Measurements from ENCODE around the gene TDRD15. TPM values are rescaled to one million over a fixed set of nuclear protein-coding genes. Genes with fewer than 3 reads are reported as not detected.
A peak's percentile ranks its signal among the peaks of the same experiment; 100 is the strongest.

The TDRD15 gene
- total RNA-seq = not detected in 2 replicates
- polyA plus RNA-seq = not detected in 2 replicates
- not detected in 2 replicates for polyA plus RNA-seq (2011; cell fraction: cytosol; rRNA removed)
- polyA plus RNA-seq (2011; cell fraction: nucleus; rRNA removed) = 0.01 TPM in 1 of 2 replicates, not detected in the other
- polyA plus RNA-seq (2012) = not detected in 2 replicates
- not detected in 2 replicates for polyA minus RNA-seq
- polyA minus RNA-seq (2011; cell fraction: cytosol; rRNA and poly(A)+ RNA removed) = not detected
- not detected in 2 replicates for polyA minus RNA-seq (2011; cell fraction: nucleus; rRNA and poly(A)+ RNA removed)
- Bru-seq, nascent RNA = not detected
- BruChase-seq, experiment 1, labeled RNA remaining after a 6-hour chase = percentile 5 among the genes with signal in this experiment
- BruChase-seq, experiment 2, labeled RNA remaining after a 2-hour chase = not detected
- long read RNA-seq = 0 reads

GRCh38 chr2:21123473-21124393 lies at the start of gene TDRD15:
TSS of gene TDRD15 (plus strand) at chr2:21123968. CDS start at chr2:21137468, 13,500 bp downstream.
- Histone ChIP-seq H3K9me3 (replicated peaks; ENCODE audit: control insufficient read depth, insufficient read depth, low read length) (no peaks in the 10 kb centered on the region), H3K36me3 (ENCODE audit: control insufficient read depth in 2 of 2, extremely low read depth in 1 of 2, insufficient read depth in 2 of 2, low read length in 2 of 2) (no peaks in the 10 kb centered on the region), H3K27ac (ENCODE audit: insufficient read depth, low read depth, low read length) (no peak within 1 kb of the TSS), H3K9ac (replicated peaks; ENCODE audit: extremely low read depth, insufficient read depth, low read length) (no peak within 1 kb of the TSS), H3K79me2 (ENCODE audit: control insufficient read depth, insufficient read depth, low read length) (no peaks in the 10 kb centered on the region), H3K4me2 (ENCODE audit: insufficient read depth, low read length) (no peak within 1 kb of the TSS), H3K4me3 (replicated peaks in 1 of 3; ENCODE audit: insufficient read depth in 1 of 3, low read depth in 1 of 3, low read length in 3 of 3) (no peak within 1 kb of the TSS), H3K27me3 (ENCODE audit: control insufficient read depth in 2 of 2, insufficient read depth in 2 of 2, low read length in 2 of 2) (no peaks in the 10 kb centered on the region), H3K4me1 (ENCODE audit: control insufficient read depth, extremely low read depth, insufficient read depth, low read length) (no peaks in the 10 kb centered on the region), H4K20me1 (replicated peaks; ENCODE audit: control insufficient read depth, extremely low read depth, insufficient read depth, low read length) (no peaks in the 10 kb centered on the region), H3K9me1 (replicated peaks; ENCODE audit: control insufficient read depth, extremely low read depth, insufficient read depth, low read length) (no peaks in the 10 kb centered on the region), H2AFZ (ENCODE audit: low read depth, low read length) (no peak within 1 kb of the TSS)
- DNase-seq (ENCODE audit: low read depth, low spot score) (no peak), FAIRE-seq (no peak)
- ChIA-PET POLR2A (no interaction called here), CTCF (no interaction called here)
- no TSS peak for BruUV-seq (replicated peaks)
- dilution Hi-C loops (cut with MboI; ENCODE audit: extremely low pct_ligation_motif_present, low sequenced_read_pairs) = no loop called here
- intact Hi-C loops (cut with micrococcal nuclease) = no loop called here
- TF ChIP-seq FOS (IDR thresholded peaks at IDR 0.05; ENCODE audit: borderline replicate concordance, insufficient read depth, low read length) (no peak), POLR2AphosphoS5 (IDR thresholded peaks at IDR 0.05; ENCODE audit: insufficient read depth, low read depth, low read length) (no peak)

GRCh38 chr2:21078296-21078695 lies 45.5 kb upstream of the TDRD15 start:
- FAIRE-seq (no peak), DNase-seq (ENCODE audit: low read depth, low spot score) (no peak)
- Histone ChIP-seq H3K4me3 (replicated peaks in 1 of 3; ENCODE audit: insufficient read depth in 1 of 3, low read depth in 1 of 3, low read length in 3 of 3) (no peak overlapping the region), H3K9me1 (replicated peaks; ENCODE audit: control insufficient read depth, extremely low read depth, insufficient read depth, low read length) (no peaks in the 10 kb centered on the region), H3K4me2 (ENCODE audit: insufficient read depth, low read length) (no peak overlapping the region), H3K36me3 (ENCODE audit: control insufficient read depth in 2 of 2, extremely low read depth in 1 of 2, insufficient read depth in 2 of 2, low read length in 2 of 2) (no peaks in the 10 kb centered on the region), H3K9me3 (replicated peaks; ENCODE audit: control insufficient read depth, insufficient read depth, low read length) (no peaks in the 10 kb centered on the region), H3K4me1 (ENCODE audit: control insufficient read depth, extremely low read depth, insufficient read depth, low read length) (no peaks in the 10 kb centered on the region), H3K79me2 (ENCODE audit: control insufficient read depth, insufficient read depth, low read length) (no peaks in the 10 kb centered on the region), H3K27ac (ENCODE audit: insufficient read depth, low read depth, low read length) (no peak overlapping the region), H3K27me3 (ENCODE audit: control insufficient read depth in 2 of 2, insufficient read depth in 2 of 2, low read length in 2 of 2) (no peaks in the 10 kb centered on the region), H2AFZ (ENCODE audit: low read depth, low read length) (no peak overlapping the region), H4K20me1 (replicated peaks; ENCODE audit: control insufficient read depth, extremely low read depth, insufficient read depth, low read length) (no peaks in the 10 kb centered on the region), H3K9ac (replicated peaks; ENCODE audit: extremely low read depth, insufficient read depth, low read length) (no peak overlapping the region)
- dilution Hi-C loops (cut with MboI; ENCODE audit: extremely low pct_ligation_motif_present, low sequenced_read_pairs) = no loop called here
- TF ChIP-seq CTCF (IDR thresholded peaks at IDR 0.05; ENCODE audit: extremely low read depth in 1 of 2, insufficient read depth in 1 of 2, low read depth in 1 of 2, low read length in 2 of 2) (no peak), GATA2 (IDR thresholded peaks at IDR 0.05; ENCODE audit: insufficient read depth, insufficient read length, low read depth, low read length) (no peak), FOS (IDR thresholded peaks at IDR 0.05; ENCODE audit: borderline replicate concordance, insufficient read depth, low read length) (no peak), POLR2AphosphoS5 (IDR thresholded peaks at IDR 0.05; ENCODE audit: insufficient read depth, low read depth, low read length) (no peak), MYC (IDR thresholded peaks at IDR 0.05; ENCODE audit: low read depth, low read length) (no peak), MAX (IDR thresholded peaks at IDR 0.05; ENCODE audit: insufficient read depth, insufficient read length) (no peak), EZH2 (IDR thresholded peaks at IDR 0.05; ENCODE audit: borderline replicate concordance, low read depth, low read length, severe bottlenecking) (no peak), POLR2A (IDR thresholded peaks at IDR 0.05; ENCODE audit: low read depth, low read length) (no peak), JUN (IDR thresholded peaks at IDR 0.05; ENCODE audit: borderline replicate concordance, insufficient read depth, insufficient read length, low read depth) (no peak)
- no TSS peak for BruUV-seq (replicated peaks)
- CTCF ChIA-PET = interaction anchor here (1.2 kb wide), 1 partner anchor 39 kb away, joined by 3 read pairs; no protein-coding TSS in a partner anchor
- intact Hi-C loops (cut with micrococcal nuclease) = no loop called here
- POLR2A ChIA-PET = no interaction called here
